ENCODE results near the gene NR5A1. TPM values are rescaled to one million over a fixed set of nuclear protein-coding genes. Genes with fewer than 3 reads are reported as not detected.

Gene NR5A1
- polyA plus RNA-seq, 2 of the 4 experiments (the other 2 are of a cell fraction), result not detected

- TF ChIP-seq SREBF2 (IDR thresholded peaks at IDR 0.05), result no peak
- TF ChIP-seq ESRRA (IDR thresholded peaks at IDR 0.05; ENCODE audit: borderline replicate concordance, low read length), result no peak
- no peak for TF ChIP-seq ZFP36 (IDR thresholded peaks at IDR 0.05; ENCODE audit: borderline replicate concordance, partially characterized antibody)
Observed at GRCh38 chr9:124527781-124528180, 20.6 kb upstream of the NR5A1 start (continued).

GRCh38 chr9:124526174-124526573 lies 19.0 kb upstream of the NR5A1 start:
- Histone ChIP-seq H3K4me2 (no peak overlapping the region), H3K27ac (no peak overlapping the region), H3K4me1 (no peaks in the 10 kb centered on the region), H3K9me3 (no peaks in the 10 kb centered on the region), H3K4me3 (no peak overlapping the region)
- TF ChIP-seq MAFK (IDR thresholded peaks at IDR 0.05; ENCODE audit: partially characterized antibody) (no peak), EHF (CRISPR knock-in tag; IDR thresholded peaks at IDR 0.05) (no peak), ZNF302 (CRISPR knock-in tag; IDR thresholded peaks at IDR 0.05) (no peak), FOXS1 (CRISPR knock-in tag; IDR thresholded peaks at IDR 0.05) (no peak), RFX5 (IDR thresholded peaks at IDR 0.05) (no peak), PBX3 (IDR thresholded peaks at IDR 0.05) (no peak), CEBPB (IDR thresholded peaks at IDR 0.05) (no peak), HDAC2 (IDR thresholded peaks at IDR 0.05) (no peak), ELK1 (IDR thresholded peaks at IDR 0.05; ENCODE audit: low read depth, low read length) (no peak), NFE2L2 (conservative IDR thresholded peaks at IDR 0.05; ENCODE audit: low read length) (no peak), ZFP36 (IDR thresholded peaks at IDR 0.05; ENCODE audit: borderline replicate concordance, partially characterized antibody) (no peak), BHLHE40 (IDR thresholded peaks at IDR 0.05; ENCODE audit: low read depth, low read length) (no peak), TP53 (CRISPR knock-in tag; IDR thresholded peaks at IDR 0.05) (no peak), CHD4 (IDR thresholded peaks at IDR 0.05; ENCODE audit: borderline replicate concordance) (no peak)
- TF ChIP-seq, protein P1, sequence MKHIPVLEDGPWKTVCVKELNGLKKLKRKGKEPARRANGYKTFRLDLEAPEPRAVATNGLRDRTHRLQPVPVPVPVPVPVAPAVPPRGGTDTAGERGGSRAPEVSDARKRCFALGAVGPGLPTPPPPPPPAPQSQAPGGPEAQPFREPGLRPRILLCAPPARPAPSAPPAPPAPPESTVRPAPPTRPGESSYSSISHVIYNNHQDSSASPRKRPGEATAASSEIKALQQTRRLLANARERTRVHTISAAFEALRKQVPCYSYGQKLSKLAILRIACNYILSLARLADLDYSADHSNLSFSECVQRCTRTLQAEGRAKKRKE (CRISPR knock-in tag; IDR thresholded peaks at IDR 0.05; ENCODE audit: low read depth), result no peak
- TF ChIP-seq, protein P2, sequence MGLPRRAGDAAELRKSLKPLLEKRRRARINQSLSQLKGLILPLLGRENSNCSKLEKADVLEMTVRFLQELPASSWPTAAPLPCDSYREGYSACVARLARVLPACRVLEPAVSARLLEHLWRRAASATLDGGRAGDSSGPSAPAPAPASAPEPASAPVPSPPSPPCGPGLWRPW (IDR thresholded peaks at IDR 0.05), result no peak
- POLR2A ChIA-PET, result no interaction called here
- 90% methylated on average over 2 of the region's 2 CpGs for WGBS (ENCODE audit: missing lambda C conversion rate)
- FAIRE-seq, result no peak
- DNase-seq (ENCODE audit: low read depth in 1 of 2, low spot score in 1 of 2), result no peak
- ATAC-seq, result no peak
- CTCF ChIA-PET, result interaction anchor here (0.6 to 11.5 kb wide), 4 partner anchors 11 to 238 kb away, joined by 3 to 99 read pairs (median 3); no protein-coding TSS in a partner anchor

- Histone ChIP-seq H3K9me3 (no peaks in the 10 kb centered on the region), H3K27ac (no peak overlapping the region), H3K4me3 (no peak overlapping the region), H3K4me2 (no peak overlapping the region), H3K4me1 (no peaks in the 10 kb centered on the region)
- ChIA-PET CTCF (interaction anchor here (0.6 to 11.5 kb wide), 4 partner anchors 8 to 190 kb away, joined by 3 to 99 read pairs (median 4); no protein-coding TSS in a partner anchor), POLR2A (no interaction called here)
- peak in 1 of 2 experiments; percentile 29 for DNase-seq (ENCODE audit: low read depth in 1 of 2, low spot score in 1 of 2)
- 64% methylated on average over 7 of the region's 7 CpGs for WGBS (ENCODE audit: missing lambda C conversion rate)
- TF ChIP-seq TP53 (CRISPR knock-in tag; IDR thresholded peaks at IDR 0.05), result no peak
- TF ChIP-seq RAD21 (conservative IDR thresholded peaks at IDR 0.05 in 1 of 2, IDR thresholded peaks at IDR 0.05 in 1 of 2), result peak in 1 of 2 experiments; percentile 23; a peak in 1 of 5 replicates
- no peak for TF ChIP-seq NFE2L2 (conservative IDR thresholded peaks at IDR 0.05; ENCODE audit: low read length)
- TF ChIP-seq HDAC2 (IDR thresholded peaks at IDR 0.05), result no peak
- TF ChIP-seq EHMT2 (IDR thresholded peaks at IDR 0.05; ENCODE audit: low read depth), result no peak
- TF ChIP-seq JUNB (IDR thresholded peaks at IDR 0.05), result no peak
- TF ChIP-seq MAFK (IDR thresholded peaks at IDR 0.05; ENCODE audit: partially characterized antibody), result no peak
- TF ChIP-seq, protein P2 (IDR thresholded peaks at IDR 0.05), result no peak
- TF ChIP-seq MAZ (IDR thresholded peaks at IDR 0.05; ENCODE audit: borderline replicate concordance, low read depth, low read length), result no peak
- ATAC-seq, result peak; percentile 49 to 86; a peak in 4 of 6 replicates
- FAIRE-seq, result no peak
Observed at GRCh38 chr9:124522121-124523098, 15.2 kb upstream of the NR5A1 start.

Data from A549 (cell line).